ENCODE data around the gene CDCA4.

GRCh38 chr14:105030194-105030593 is 9.3 kb upstream of the CDCA4 start:
- TF ChIP-seq CTCF (IDR thresholded peaks at IDR 0.05) (no peak), POLR2AphosphoS5 (IDR thresholded peaks at IDR 0.05) (no peak)
